WERI-Rb-1 (cell line): ENCODE measurements around the gene OR56B1.
"Not testable (repeated sequence)": the region's sequence is repeated elsewhere in the genome, so short reads cannot be mapped to it uniquely, and the experiment has no call there.

Source experiments
- DNase-seq: peaks from one replicate; pipeline ENCODE4 v3.0.0-alpha.2; 2020
- H3K27ac ChIP-seq: fragments of 250-450 bp; sonication (Bioruptor Pico); 2 replicates; pipeline ENCODE4 v1.5.1; 2020; ENCODE audit warnings: mild to moderate bottlenecking, moderate library complexity
- H3K27me3 ChIP-seq: fragments of 250-450 bp; sonication (Bioruptor Pico); 2 replicates; pipeline ENCODE4 v1.5.1; 2021; ENCODE audit warnings: mild to moderate bottlenecking, low read depth, moderate library complexity; ENCODE audit not compliant: insufficient read depth, severe bottlenecking
- H3K36me3 ChIP-seq: fragments of 250-450 bp; sonication (Bioruptor Pico); 2 replicates; pipeline ENCODE4 v1.5.1; 2020; ENCODE audit warnings: mild to moderate bottlenecking, moderate library complexity
- H3K4me3 ChIP-seq: 2 replicates; pipeline ENCODE4 v1.5.1; 2011; ENCODE audit warnings: low read depth, mild to moderate bottlenecking, control low read depth, low read length
- H3K9me3 ChIP-seq: fragments of 250-450 bp; sonication (Bioruptor Pico); 2 replicates; pipeline ENCODE4 v1.5.1; 2021; ENCODE audit warnings: mild to moderate bottlenecking, moderate library complexity; ENCODE audit not compliant: severe bottlenecking
- TF ChIP-seq, protein P1 (sequence below): IDR thresholded peaks from 2 replicates; pipeline ENCODE4 v1.5.1; 2011; ENCODE audit warnings: low read depth, mild to moderate bottlenecking, control low read depth, inconsistent platforms, low read length

The OR56B1 gene

DNA sequence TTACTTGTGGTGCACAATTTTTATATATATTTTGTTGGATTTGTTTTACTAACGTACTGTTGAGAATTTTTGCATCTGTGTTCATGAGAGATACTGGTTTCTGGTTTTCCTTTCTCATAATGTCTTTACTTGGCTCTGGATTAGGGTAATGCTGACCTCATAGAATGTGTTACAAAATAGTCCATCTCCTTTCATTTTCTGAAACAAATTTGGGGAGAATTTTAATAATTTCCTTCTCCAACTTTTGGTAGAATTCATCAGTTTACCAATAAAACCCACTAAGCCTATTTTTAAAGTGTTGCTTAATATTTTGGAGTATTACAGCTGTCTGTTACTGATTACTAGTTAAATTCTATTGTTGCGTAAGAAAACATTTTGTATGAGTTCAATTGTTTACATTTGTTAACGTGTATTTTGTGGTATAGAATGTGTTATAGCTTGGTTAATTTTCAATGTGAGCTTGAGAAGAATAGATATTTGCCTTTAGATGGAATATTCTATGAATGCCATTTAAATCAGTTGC is 35.1 kb upstream of the OR56B1 start:
- H3K27ac ChIP-seq: no peak overlapping the region
- DNase-seq: no peak
- TF ChIP-seq, protein P1, sequence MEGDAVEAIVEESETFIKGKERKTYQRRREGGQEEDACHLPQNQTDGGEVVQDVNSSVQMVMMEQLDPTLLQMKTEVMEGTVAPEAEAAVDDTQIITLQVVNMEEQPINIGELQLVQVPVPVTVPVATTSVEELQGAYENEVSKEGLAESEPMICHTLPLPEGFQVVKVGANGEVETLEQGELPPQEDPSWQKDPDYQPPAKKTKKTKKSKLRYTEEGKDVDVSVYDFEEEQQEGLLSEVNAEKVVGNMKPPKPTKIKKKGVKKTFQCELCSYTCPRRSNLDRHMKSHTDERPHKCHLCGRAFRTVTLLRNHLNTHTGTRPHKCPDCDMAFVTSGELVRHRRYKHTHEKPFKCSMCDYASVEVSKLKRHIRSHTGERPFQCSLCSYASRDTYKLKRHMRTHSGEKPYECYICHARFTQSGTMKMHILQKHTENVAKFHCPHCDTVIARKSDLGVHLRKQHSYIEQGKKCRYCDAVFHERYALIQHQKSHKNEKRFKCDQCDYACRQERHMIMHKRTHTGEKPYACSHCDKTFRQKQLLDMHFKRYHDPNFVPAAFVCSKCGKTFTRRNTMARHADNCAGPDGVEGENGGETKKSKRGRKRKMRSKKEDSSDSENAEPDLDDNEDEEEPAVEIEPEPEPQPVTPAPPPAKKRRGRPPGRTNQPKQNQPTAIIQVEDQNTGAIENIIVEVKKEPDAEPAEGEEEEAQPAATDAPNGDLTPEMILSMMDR: no peak
- peaks cover 26% of the 10 kb centered on the region for H3K27me3 ChIP-seq
- H3K36me3 ChIP-seq: no peaks in the 10 kb centered on the region
- H3K9me3 ChIP-seq: no peaks in the 10 kb centered on the region
- H3K4me3 ChIP-seq: no peak overlapping the region

DNA sequence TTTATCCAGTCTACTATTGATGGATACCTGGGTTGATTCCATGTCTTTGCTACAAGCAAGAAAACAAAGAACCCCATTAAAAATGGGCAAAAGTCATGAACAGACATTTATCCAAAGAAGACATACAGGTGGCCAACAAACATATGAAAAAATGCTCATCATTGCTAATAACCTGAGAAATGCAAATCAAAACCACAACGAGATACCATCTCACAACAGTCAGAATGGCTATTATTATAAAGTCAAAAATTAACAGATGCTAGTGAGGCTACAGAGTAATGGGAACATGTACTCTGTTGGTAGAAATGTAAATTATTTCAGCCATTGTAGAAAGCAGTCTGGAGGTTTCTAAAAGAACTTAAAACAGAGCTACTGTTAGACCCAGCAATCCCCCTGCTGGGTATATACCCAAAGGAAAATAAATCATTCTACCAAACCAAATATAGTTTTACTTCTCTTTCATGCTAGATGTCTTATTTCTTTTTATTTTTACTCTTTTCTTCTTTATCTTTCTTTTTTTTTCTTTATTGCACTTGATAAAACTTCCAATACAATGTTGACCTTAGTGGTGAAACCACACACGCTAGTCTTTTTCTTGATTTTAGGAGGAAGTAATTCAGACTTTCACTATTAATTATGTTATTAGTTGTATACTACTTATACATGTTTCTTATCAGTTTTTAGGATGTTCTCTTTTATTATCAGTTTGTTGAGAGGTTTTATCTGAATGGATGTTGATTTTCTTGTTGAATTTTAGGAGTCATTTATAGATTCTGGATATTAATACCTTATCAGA is 32.3 kb upstream of the OR56B1 start:
- DNase-seq: no peak
- H3K9me3 ChIP-seq: no peaks in the 10 kb centered on the region
- peaks cover 33% of the 10 kb centered on the region for H3K27me3 ChIP-seq
- no peak overlapping the region for H3K27ac ChIP-seq
- H3K4me3 ChIP-seq: no peak overlapping the region
- no peaks in the 10 kb centered on the region for H3K36me3 ChIP-seq
- TF ChIP-seq, protein P1: no peak

DNA sequence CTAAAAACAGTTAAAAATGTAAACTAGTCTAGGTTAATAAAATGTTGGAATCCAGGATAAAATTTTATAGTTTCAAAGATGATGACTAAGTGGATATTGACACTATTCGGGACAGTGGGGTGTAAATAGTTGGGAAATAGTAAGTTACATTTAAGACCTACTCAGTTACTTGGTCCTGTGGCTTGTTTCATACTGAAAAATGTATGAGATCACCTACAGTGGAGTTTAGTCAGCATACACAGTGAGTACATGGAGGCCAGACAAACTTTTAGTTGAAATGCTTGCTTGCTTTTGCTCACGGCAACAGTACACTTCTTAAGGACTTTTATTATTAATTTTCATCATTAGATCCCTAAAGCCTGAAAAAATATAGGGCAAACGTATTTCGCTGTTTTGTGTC is 30.6 kb upstream of the OR56B1 start:
- H3K36me3 ChIP-seq: no peaks in the 10 kb centered on the region
- TF ChIP-seq, protein P1: no peak
- DNase-seq: no peak

DNA sequence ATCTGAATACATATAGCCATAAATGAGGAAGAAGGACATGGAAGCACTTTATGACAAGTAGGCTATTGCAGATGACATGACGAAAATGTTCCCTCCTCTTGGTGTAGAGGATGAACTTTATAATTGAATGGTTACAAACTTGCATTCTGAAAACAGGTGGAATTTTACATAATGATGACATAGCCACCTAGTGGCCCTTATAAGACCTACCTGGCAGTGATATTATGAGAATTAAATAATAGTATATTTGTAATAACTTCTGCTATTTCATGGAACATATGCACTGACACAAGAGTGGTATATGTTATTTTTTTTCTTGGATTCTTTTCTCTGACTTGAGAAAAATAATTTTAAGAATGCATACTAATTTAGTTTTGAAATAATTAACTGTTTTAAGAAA is 23.7 kb upstream of the OR56B1 start:
- H3K9me3 ChIP-seq: no peaks in the 10 kb centered on the region
- peaks cover 42% of the 10 kb centered on the region for H3K27me3 ChIP-seq
- H3K27ac ChIP-seq: no peak overlapping the region
- no peak for DNase-seq
- no peaks in the 10 kb centered on the region for H3K36me3 ChIP-seq
- TF ChIP-seq, protein P1: no peak
- no peak overlapping the region for H3K4me3 ChIP-seq

More for the DNA sequence above, 30.6 kb upstream of the OR56B1 start:
- H3K4me3 ChIP-seq: no peak overlapping the region
- no peak overlapping the region for H3K27ac ChIP-seq
- H3K27me3 ChIP-seq: peaks cover 43% of the 10 kb centered on the region
- H3K9me3 ChIP-seq: no peaks in the 10 kb centered on the region

GRCh38 chr11:5713695-5714094 is 22.6 kb upstream of the OR56B1 start:
- Histone ChIP-seq H3K4me3 (no peak overlapping the region), H3K27ac (no peak overlapping the region), H3K27me3 (peaks cover 42% of the 10 kb centered on the region), H3K36me3 (no peaks in the 10 kb centered on the region), H3K9me3 (no peaks in the 10 kb centered on the region)
- TF ChIP-seq, protein P1: no peak
- no peak for DNase-seq

- H3K36me3 ChIP-seq, DNase-seq, H3K27ac ChIP-seq, H3K9me3 ChIP-seq, H3K4me3 ChIP-seq: not testable (repeated sequence)
- H3K27me3 ChIP-seq: peaks cover 20% of the 10 kb centered on the region
These were observed 19.7 kb upstream of the OR56B1 start for GRCh38 chr11:5716518-5716917.
